Activated T-cell treated with anti-CD3 and anti-CD28 coated beads, Interleukin-2, amount 50 U/mL, for 72 hours (primary cell): ENCODE data around the gene TTC3. TPM values are rescaled to one million over a fixed set of nuclear protein-coding genes. Genes with fewer than 3 reads are reported as not detected.

Source experiments
- ATAC-seq, 2 donors: fragments of 150-1000 bp; cut with Tn5 transposase; replicated peaks in 1 of 2; 2 replicates each; pipeline ENCODE4 v1.10.0; 2021; ENCODE audit warnings: moderate library complexity in 2 of 2, mild to moderate bottlenecking in 1 of 2
- DNase-seq, 2 donors: peaks; one replicate each; pipeline ENCODE4 v3.0.0; 2021 to 2022; ENCODE audit warnings: mixed read lengths in 1 of 2
- H3K27ac Mint-ChIP-seq: one replicate; pipeline ENCODE4 v1.8.0; 2022; ENCODE audit warnings: mild to moderate bottlenecking, moderate library complexity, mixed read lengths
- H3K27me3 Mint-ChIP-seq: one replicate; pipeline ENCODE4 v1.8.0; 2022; ENCODE audit warnings: low read depth, mixed read lengths
- H3K36me3 Mint-ChIP-seq, 2 donors: one replicate each; pipeline ENCODE4 v1.8.0; 2022; ENCODE audit warnings: mixed read lengths in 2 of 2, mild to moderate bottlenecking in 1 of 2; ENCODE audit not compliant: insufficient read depth in 2 of 2
- H3K4me1 Mint-ChIP-seq: one replicate; pipeline ENCODE4 v1.8.0; 2022; ENCODE audit warnings: low read depth, mixed read lengths
- H3K4me3 Mint-ChIP-seq, 2 donors: one replicate each; pipeline ENCODE4 v1.8.0; 2022; ENCODE audit warnings: mild to moderate bottlenecking in 2 of 2, mixed read lengths in 2 of 2, moderate library complexity in 2 of 2
- H3K9me3 Mint-ChIP-seq, 2 donors: one replicate each; pipeline ENCODE4 v1.8.0; 2022; ENCODE audit warnings: mixed read lengths in 2 of 2
- total RNA-seq, 2 donors: library from RNA; stranded (reverse); gene quantifications; one replicate each; pipeline ENCODE4 v1.2.3, GENCODE V29; 2022

Gene TTC3
- total RNA-seq, 2 donors from 2014 or later: 62.4 to 65.8 TPM

DNA sequence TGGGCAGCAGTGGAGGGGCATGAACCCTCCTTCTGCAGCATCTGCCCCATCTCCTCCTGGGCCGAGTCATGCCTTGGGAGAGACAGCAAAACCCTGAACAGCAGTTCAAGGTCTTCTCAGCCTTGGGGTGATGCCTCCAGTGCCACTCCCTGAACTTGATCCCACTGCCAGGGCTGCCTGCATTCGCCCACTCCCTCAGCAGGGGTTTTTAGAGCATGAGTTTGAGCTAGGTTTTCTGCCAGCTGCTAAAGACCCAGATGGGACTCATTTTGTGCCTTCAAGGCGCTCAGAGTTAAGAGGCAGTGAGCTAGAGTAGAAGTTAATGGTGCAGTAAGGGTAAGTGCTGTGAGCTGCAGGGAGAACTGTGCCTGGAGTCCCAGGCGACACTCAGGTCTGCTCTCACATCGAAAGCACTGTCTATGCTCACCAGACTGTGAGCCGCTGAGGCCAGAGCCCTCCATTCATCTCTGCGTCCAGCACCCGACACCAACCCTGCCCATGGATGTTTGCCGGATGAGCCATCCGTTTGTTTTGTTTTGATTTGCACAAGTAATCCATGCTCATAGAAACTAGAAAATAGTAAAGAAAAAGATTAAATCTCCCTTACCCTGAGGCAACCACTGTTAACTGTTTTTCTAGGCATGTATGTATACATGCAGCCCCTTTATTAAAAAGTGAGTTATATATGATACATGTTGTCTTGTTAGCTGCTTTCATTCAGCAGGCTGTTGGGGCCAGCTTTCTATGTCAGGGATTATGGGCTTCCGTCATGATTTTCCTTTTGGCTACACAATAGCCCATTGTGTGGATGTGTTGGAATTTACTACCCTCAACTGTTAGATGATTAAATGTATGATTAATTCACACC, 126.2 kb downstream of the TTC3 start:
- Mint-ChIP-seq H3K9me3 (no peaks in the 10 kb centered on the region), H3K36me3 (peaks cover 4 to 16% of the 10 kb centered on the region in 2 donors), H3K27ac (no peak overlapping the region), H3K4me1 (no peaks in the 10 kb centered on the region), H3K4me3 (no peak overlapping the region), H3K27me3 (no peaks in the 10 kb centered on the region)
- ATAC-seq: no peak
- DNase-seq: no peak

DNA sequence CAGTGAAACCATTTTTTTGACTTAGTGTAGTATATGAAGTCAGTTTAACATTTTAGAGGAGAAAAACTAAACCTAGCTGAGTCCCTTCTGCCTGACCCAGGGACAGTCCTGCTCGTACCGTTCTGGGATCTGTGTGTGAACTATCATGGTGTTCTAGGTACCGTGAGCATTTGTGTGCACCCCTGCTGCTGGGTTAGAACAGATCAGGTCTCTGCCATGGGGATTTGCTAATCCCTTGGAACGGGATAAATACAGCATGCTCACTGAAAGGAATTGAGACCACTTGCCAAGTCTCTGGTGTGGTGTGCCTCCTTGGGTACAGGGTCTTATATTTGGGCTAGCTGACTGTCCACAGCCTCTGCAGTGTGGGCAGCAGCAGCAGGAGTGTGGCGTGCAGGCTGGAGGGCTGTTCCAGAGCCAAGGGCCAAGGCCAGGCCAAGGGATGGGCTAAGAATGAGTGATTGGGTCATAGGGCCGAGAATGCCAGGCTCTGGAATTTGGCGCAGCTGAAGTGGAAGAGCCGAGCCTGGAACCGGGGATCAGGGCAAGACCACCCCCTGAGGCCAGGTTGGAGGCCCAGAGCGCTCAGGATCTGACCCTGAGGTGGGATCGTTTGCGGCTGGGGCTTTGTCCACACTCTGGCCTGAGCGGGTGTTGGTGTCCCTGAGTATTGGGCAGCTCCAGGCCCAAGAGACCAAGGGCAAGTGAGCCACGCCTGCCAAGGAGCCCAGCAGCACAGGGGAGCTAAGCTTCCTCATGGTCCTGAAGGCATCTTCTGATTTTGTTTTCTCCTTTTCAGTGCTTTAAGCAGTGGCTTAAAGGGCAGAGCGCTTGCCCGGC, 127.8 kb downstream of the TTC3 start:
- Mint-ChIP-seq H3K9me3 (no peaks in the 10 kb centered on the region), H3K36me3 (peaks cover 2 to 8% of the 10 kb centered on the region in 2 donors), H3K4me3 (no peak overlapping the region), H3K27me3 (no peaks in the 10 kb centered on the region), H3K27ac (no peak overlapping the region), H3K4me1 (no peaks in the 10 kb centered on the region)
- DNase-seq (no peak), ATAC-seq (no peak)

GRCh38 chr21:37202221-37203110, 129.4 kb downstream of the TTC3 start:
- ATAC-seq: no peak
- DNase-seq: no peak
- peaks cover 0 to 6% of the 10 kb centered on the region in 2 donors for H3K36me3 Mint-ChIP-seq
- H3K27ac Mint-ChIP-seq: no peak overlapping the region
- no peaks in the 10 kb centered on the region for H3K27me3 Mint-ChIP-seq
- H3K9me3 Mint-ChIP-seq: no peaks in the 10 kb centered on the region
- H3K4me1 Mint-ChIP-seq: peaks cover 12% of the 10 kb centered on the region
- no peak overlapping the region for H3K4me3 Mint-ChIP-seq

GRCh38 chr21:37204580-37204979, 131.5 kb downstream of the TTC3 start:
- no peak overlapping the region for H3K4me3 Mint-ChIP-seq
- H3K36me3 Mint-ChIP-seq: peaks cover 0 to 6% of the 10 kb centered on the region in 2 donors
- H3K4me1 Mint-ChIP-seq: peaks cover 24% of the 10 kb centered on the region
- H3K27me3 Mint-ChIP-seq: no peaks in the 10 kb centered on the region
- peaks cover 0 to 2% of the 10 kb centered on the region in 2 donors for H3K9me3 Mint-ChIP-seq
- ATAC-seq (no peak), DNase-seq (no peak)
- no peak overlapping the region for H3K27ac Mint-ChIP-seq

DNA sequence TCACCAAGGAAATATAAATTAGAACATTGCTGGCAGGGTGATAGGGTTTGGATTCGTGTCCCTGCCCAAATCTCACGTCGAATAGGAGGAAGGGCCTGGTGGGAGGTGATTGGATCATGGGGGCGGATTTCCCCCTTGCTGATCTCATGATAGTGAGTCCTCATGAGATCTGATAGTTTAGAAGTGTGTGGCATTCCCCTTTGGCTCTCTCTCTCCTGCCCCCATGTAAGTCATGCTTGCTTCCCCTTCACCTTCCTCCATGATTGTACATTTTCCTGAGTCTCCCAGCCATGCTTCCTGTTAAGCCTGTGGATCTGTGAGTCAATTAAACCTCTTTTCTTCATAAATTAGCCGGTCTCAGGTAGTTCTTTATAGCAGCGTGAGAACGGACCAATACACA, 133.4 kb downstream of the TTC3 start:
- peaks cover 0 to 5% of the 10 kb centered on the region in 2 donors for H3K36me3 Mint-ChIP-seq
- ATAC-seq (no peak), DNase-seq (no peak)
- H3K4me1 Mint-ChIP-seq: peaks cover 24% of the 10 kb centered on the region
- H3K9me3 Mint-ChIP-seq: peaks cover 0 to 2% of the 10 kb centered on the region in 2 donors
- peak overlapping the region; percentile 10 for H3K27ac Mint-ChIP-seq
- no peak overlapping the region for H3K4me3 Mint-ChIP-seq
- no peaks in the 10 kb centered on the region for H3K27me3 Mint-ChIP-seq

- peak overlapping the region; percentile 52 to 72 for H3K4me3 Mint-ChIP-seq
- peak; percentile 54 to 62 for ATAC-seq
- DNase-seq: peak in 1 of 2 donors; percentile 21
These were observed 134.5 kb downstream of the TTC3 start for GRCh38 chr21:37207441-37208009.

DNA sequence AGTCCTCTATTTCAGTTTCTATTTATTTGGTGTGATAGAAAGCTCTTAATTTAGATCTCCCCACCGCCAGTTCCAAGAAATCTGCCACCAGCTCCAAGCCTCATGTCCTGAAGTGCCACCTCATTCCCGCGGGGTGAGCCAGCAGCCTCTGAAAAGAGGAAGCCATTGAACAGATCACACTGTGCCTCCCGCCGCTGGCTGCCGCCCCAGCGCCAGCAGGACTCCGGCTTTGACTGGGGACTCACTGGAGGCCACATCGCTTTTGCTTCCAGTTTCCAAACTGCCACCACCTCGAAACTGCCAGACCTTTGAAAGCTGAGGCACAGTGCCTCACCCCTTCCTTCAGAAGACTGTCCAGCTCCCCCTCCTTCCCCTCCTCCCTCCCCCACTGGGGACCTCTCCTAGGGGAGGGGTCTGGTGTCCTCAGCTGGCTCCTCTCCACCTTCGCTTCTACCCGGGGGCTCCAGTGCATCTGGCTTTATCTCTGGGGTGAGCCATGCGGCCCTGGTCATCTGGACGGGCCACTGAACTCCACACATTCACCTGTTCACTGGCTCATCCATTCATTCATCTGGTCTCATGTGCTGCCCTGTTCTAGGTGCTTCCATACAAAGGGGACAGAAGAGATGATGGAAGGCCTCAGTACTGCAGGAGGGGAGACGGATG, 135.1 kb downstream of the TTC3 start:
- Mint-ChIP-seq H3K4me1 (peaks cover 24% of the 10 kb centered on the region), H3K4me3 (peak overlapping the region; percentile 52 to 72), H3K27ac (peak overlapping the region; percentile 69), H3K9me3 (peaks cover 2 to 3% of the 10 kb centered on the region in 2 donors), H3K36me3 (peaks cover 0 to 1% of the 10 kb centered on the region in 2 donors), H3K27me3 (no peaks in the 10 kb centered on the region)
- ATAC-seq (peak; percentile 74 to 86), DNase-seq (peak; percentile 35 to 42)

More at GRCh38 chr21:37207441-37208009, 134.5 kb downstream of the TTC3 start:
- peaks cover 24% of the 10 kb centered on the region for H3K4me1 Mint-ChIP-seq
- peaks cover 2% of the 10 kb centered on the region in 2 donors for H3K9me3 Mint-ChIP-seq
- no peaks in the 10 kb centered on the region for H3K27me3 Mint-ChIP-seq
- H3K27ac Mint-ChIP-seq: peak overlapping the region; percentile 69
- H3K36me3 Mint-ChIP-seq: peaks cover 0 to 1% of the 10 kb centered on the region in 2 donors

DNA sequence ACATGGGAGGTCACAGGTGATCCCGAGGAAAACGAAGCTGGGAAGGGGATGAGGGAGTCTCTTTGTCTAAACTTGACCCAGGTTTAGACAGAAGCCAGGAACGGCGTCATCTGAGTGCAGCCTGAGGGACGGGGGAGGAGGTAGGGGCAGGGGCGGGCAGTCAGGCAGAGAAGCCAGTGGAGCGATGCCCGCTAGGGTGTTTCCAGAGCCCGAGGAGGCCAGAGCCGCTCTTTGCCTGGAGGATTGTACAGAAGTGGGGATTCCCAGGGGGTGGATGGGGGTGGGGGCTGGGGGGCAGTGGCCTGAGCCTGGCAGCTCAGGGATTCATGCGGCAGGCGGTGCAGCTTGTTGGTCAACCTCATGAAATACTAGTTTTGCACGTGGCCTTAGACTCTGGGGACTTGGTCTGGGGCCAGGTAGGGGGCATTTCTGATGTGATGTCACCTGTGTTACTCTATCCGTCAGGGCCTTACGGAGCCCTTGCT, 135.7 kb downstream of the TTC3 start:
- H3K27ac Mint-ChIP-seq: no peak overlapping the region
- DNase-seq (no peak), ATAC-seq (no peak)
- H3K9me3 Mint-ChIP-seq: peaks cover 2 to 3% of the 10 kb centered on the region in 2 donors
- H3K4me1 Mint-ChIP-seq: peaks cover 24% of the 10 kb centered on the region
- H3K36me3 Mint-ChIP-seq: peaks cover 0 to 1% of the 10 kb centered on the region in 2 donors
- peak overlapping the region in 1 of 2 donors; percentile 72 for H3K4me3 Mint-ChIP-seq
- H3K27me3 Mint-ChIP-seq: no peaks in the 10 kb centered on the region

GRCh38 chr21:37210130-37210529, 137.1 kb downstream of the TTC3 start:
- Mint-ChIP-seq H3K27ac (no peak overlapping the region), H3K4me1 (peaks cover 24% of the 10 kb centered on the region), H3K36me3 (peaks cover 0 to 1% of the 10 kb centered on the region in 2 donors), H3K27me3 (no peaks in the 10 kb centered on the region), H3K4me3 (no peak overlapping the region), H3K9me3 (peaks cover 2 to 3% of the 10 kb centered on the region in 2 donors)
- DNase-seq (no peak), ATAC-seq (no peak)

DNA sequence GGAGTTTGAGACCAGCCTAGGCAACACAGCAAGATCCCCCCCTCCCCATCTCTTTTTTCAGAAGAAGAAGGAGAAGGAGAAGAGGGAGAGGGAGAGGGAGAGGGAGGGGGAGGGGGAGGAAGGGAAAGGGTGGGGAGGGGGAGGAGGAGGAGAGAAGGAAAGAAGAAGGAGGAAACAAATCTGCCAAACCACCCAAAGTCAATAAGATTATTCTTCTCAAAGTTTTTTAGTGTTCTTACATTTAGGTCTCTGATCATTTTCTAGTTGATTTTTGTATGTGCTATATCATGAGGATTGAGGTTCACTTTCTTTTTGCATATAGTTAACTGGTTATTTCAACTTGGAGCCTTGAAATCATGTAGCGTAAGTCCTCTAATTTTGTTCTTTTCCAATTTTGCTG, 137.7 kb downstream of the TTC3 start:
- Mint-ChIP-seq H3K9me3 (peaks cover 2 to 3% of the 10 kb centered on the region in 2 donors), H3K36me3 (peaks cover 0 to 1% of the 10 kb centered on the region in 2 donors), H3K4me3 (no peak overlapping the region), H3K4me1 (peaks cover 24% of the 10 kb centered on the region), H3K27me3 (no peaks in the 10 kb centered on the region), H3K27ac (no peak overlapping the region)
- DNase-seq: no peak
- no peak for ATAC-seq

GRCh38 chr21:37214952-37215351, 141.9 kb downstream of the TTC3 start:
- Mint-ChIP-seq H3K27ac (no peak overlapping the region), H3K9me3 (peaks cover 2% of the 10 kb centered on the region in 2 donors), H3K4me1 (peaks cover 5% of the 10 kb centered on the region), H3K4me3 (no peak overlapping the region), H3K36me3 (peaks cover 0 to 1% of the 10 kb centered on the region in 2 donors), H3K27me3 (no peaks in the 10 kb centered on the region)
- no peak for DNase-seq
- no peak for ATAC-seq
